AG10803 (cell line): ENCODE measurements around the gene TAF10.

Source experiments
- DNase-seq: peaks from one replicate; pipeline ENCODE4 v3.0.0; 2010; ENCODE audit warnings: low read depth
- H3K4me3 ChIP-seq: 2 replicates; pipeline ENCODE4 v1.5.1; 2011; ENCODE audit warnings: mild to moderate bottlenecking, low read length, control low read depth
- TF ChIP-seq, protein P1 (sequence below): conservative IDR thresholded peaks from 2 replicates; pipeline ENCODE4 v1.5.1; 2011; ENCODE audit warnings: mild to moderate bottlenecking, low read length, control low read depth, inconsistent platforms

TAF10 gene

DNA sequence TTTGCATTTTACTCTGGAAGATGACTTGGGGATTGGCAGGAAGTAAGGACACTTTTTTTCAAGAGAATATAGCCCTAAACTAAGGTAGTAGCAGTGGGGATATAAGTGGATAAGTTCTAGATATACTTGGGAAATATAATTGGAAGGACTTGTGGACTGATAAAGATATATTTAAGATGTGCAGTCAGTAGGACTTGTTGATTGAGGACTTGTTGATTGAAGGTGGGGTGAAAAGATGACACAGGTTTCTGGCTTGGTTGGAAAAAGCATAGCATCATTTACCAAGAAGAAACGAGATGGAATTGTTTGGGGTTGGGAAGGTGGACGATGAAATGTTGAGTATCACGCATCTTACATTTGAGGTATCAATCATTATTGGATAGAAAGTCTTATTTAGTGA lies 1.5 kb upstream of the TAF10 start:
- H3K4me3 ChIP-seq = no peak overlapping the region
- TF ChIP-seq, protein P1, sequence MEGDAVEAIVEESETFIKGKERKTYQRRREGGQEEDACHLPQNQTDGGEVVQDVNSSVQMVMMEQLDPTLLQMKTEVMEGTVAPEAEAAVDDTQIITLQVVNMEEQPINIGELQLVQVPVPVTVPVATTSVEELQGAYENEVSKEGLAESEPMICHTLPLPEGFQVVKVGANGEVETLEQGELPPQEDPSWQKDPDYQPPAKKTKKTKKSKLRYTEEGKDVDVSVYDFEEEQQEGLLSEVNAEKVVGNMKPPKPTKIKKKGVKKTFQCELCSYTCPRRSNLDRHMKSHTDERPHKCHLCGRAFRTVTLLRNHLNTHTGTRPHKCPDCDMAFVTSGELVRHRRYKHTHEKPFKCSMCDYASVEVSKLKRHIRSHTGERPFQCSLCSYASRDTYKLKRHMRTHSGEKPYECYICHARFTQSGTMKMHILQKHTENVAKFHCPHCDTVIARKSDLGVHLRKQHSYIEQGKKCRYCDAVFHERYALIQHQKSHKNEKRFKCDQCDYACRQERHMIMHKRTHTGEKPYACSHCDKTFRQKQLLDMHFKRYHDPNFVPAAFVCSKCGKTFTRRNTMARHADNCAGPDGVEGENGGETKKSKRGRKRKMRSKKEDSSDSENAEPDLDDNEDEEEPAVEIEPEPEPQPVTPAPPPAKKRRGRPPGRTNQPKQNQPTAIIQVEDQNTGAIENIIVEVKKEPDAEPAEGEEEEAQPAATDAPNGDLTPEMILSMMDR = no peak
- DNase-seq = no peak

GRCh38 chr11:6611963-6612212 lies 128 bp downstream of the TAF10 start:
- TF ChIP-seq, protein P1 = no peak
- H3K4me3 ChIP-seq = peak overlapping the region; percentile 76
- no peak for DNase-seq

DNA sequence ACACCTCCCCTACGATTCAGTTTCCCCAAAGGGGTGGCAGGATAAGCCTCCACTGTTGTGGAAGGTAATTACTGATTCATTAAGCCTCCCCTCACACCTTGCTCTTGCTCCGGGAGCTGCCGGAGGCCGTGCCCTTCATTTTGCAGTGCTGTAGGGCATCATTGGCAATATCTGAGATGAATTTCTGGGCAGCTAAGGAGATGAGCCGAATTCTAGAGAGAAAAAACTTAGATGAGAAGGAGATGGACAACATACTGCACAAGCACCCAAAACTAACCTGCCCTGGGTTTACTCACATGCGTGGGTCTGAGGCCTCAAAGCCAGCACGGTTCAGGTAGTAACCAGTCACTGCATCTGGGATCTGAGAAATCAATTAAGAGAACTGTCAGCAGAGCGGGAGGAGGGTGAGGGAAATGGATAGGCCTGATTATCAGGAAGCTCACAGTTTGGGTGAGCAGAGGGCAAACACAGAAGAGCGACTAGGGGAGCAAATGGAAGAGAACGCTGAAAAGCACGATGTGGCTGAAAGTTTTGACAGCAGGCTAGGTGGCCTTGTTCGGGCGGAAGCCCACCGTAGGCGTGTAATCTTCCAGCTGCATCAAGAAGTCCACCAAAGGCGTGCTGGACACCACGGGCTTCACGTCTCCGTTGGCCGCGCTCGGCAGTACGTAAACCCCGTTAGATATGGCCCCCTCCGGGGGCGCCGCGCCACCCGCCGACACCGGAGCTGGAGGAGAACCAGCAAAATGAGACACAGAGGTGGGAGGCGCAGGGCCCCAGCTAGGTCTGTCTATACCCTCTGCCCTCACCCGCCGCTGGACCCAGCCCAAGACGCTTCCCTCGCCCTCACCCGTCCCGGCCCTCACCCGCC lies 689 bp downstream of the TAF10 start:
- TF ChIP-seq, protein P1 = no peak
- peak overlapping the region; percentile 76 for H3K4me3 ChIP-seq
- DNase-seq = no peak

DNA sequence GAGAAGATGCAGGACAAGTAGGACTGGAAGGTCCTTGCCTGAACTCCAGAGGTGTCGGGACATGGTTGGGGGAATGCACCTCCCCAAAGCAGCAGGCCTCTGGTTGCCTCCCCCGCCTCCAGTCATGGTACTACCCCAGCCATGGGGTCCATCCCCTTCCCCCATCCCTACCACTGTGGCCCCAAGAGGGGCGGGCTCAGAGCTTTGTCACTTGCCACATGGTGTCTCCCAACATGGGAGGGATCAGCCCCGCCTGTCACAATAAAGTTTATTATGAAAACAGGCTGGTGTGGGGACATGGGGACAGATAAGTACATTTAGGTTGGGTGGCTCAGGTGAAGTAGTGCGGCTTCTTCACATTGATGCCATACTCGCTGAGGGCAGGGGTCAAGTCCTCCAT lies 1.4 kb downstream of the TAF10 start:
- peak overlapping the region; percentile 76 for H3K4me3 ChIP-seq
- no peak for DNase-seq
- TF ChIP-seq, protein P1 = no peak

DNA sequence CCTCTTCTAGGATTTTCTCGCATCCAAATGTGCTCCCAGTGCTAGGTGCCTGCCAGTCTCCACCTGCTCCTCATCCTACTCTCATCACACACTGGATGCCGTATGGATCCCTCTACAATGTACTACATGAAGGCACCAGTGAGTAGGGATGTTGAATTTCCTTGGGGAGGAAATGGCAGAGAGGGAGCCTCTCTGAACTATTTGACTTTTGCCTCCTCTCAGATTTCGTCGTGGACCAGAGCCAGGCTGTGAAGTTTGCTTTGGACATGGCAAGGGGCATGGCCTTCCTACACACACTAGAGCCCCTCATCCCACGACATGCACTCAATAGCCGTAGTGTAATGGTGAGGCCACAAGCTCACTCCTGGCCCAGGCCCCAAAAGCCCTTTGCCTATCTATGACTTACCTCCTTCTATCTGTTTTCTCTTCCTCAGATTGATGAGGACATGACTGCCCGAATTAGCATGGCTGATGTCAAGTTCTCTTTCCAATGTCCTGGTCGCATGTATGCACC lies 2.5 kb downstream of the TAF10 start:
- TF ChIP-seq, protein P1 = no peak
- no peak for DNase-seq
- H3K4me3 ChIP-seq = no peak overlapping the region

DNA sequence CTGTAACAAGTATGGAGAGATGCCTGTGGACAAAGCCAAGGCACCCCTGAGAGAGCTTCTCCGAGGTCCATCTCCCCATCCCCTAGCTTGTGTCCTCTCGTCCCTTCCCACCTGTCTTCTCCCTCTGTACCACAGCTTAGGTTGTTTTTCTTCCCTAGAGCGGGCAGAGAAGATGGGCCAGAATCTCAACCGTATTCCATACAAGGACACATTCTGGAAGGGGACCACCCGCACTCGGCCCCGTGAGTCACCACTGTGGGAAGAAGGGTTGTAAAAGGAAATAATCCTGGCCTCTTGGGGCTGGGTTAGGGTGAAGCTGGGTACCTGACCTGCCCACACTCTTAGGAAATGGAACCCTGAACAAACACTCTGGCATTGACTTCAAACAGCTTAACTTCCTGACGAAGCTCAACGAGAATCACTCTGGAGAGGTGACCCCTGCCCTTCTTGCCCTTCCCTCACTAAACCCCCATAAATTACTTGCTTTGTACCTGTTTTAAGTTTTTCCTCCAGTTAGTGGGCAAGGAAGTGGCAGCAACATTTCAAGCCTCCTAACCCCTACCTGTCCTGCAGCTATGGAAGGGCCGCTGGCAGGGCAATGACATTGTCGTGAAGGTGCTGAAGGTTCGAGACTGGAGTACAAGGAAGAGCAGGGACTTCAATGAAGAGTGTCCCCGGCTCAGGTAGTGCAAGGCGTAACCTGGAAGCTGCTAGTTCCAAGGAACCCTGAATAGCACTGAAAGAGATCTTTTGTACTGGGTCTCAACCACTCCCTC lies 3.1 kb downstream of the TAF10 start:
- TF ChIP-seq, protein P1 = no peak
- DNase-seq = no peak
- H3K4me3 ChIP-seq = no peak overlapping the region
